Measurements from ENCODE around the gene ZNF689. TPM values are rescaled to one million over a fixed set of nuclear protein-coding genes. Genes with fewer than 3 reads are reported as not detected.

ZNF689 gene
- total and polyA plus RNA-seq, 5 donors, result 3.3 to 7.1 (median 5.9) TPM

DNA sequence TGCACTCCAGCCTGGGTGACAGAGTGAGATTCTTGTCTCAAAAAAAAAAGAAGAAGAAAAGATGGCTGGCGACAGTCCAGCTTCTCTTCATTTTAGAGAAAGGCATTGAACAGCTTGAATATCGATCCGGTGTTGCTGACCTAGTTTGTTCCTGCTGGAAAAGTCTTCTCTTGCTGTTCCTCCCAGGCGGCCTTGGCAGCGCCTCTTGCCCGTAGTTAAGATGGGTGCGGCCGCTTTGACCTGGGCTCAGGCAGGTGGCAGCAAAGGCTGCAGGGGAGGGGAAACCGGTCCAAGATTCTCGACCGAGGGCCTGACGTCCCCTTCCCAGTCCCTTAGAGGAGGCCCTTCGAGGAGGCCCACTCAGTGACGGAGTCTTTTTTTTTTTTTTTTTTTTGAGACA, 48.2 kb downstream of the ZNF689 start:
- ATAC-seq, result no peak
- WGBS, result 94% methylated on average over 14 of the region's 14 CpGs

DNA sequence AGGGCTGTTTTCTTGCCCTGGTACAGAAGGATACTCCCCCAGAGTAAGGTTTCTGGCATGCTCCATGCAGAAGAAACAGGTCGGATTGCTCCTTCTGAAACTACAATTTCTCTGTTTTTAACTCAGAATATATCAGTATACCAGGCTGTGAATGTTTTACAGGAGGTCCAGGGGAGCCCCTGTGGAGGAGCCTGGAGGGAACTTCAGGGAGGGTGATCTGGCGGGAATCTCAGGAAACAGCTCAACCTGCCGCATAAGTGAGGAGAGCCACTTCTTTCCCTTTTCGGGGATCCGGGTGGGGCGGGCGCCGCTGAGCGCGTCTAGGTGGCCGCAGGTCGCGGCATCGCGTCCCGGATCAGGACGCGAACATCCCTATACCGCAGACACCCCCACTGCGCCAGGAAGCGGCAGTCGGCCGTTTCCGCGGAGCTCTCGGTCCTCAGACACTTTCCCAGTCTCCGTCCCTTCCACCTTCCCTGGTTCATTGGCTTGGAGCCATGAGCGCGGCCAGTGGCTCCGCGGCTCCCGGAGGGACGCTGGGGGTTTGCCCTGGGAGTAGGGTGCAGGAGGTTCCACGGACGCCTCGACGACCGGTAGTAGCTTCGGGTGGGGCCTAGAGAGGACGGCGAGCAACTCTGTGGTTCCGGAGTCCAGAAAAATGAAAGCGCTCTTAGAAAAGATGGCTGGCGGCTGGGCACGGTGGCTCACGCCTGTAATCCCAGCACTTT, 48.9 kb downstream of the ZNF689 start:
- ATAC-seq (peak in 1 of 2 donors; percentile 4), DNase-seq (peak; percentile 48 to 78 (median 76))
- Histone ChIP-seq H3K9me3 (ENCODE audit: control insufficient read depth, low read length) (no peaks in the 10 kb centered on the region), H3K4me3 (ENCODE audit: low read length) (peak overlapping the region; percentile 39), H3K4me1 (ENCODE audit: control insufficient read depth, insufficient read depth, low read length) (peaks cover 5% of the 10 kb centered on the region), H3K27ac (ENCODE audit: low read length) (peak overlapping the region; percentile 58), H3K27me3 (ENCODE audit: control insufficient read depth, insufficient read depth) (no peaks in the 10 kb centered on the region)
- intact Hi-C loops (cut with DNase I), result no loop called here
- WGBS, result 13% methylated on average over 46 of the region's 46 CpGs

More for the DNA sequence above, 48.2 kb downstream of the ZNF689 start:
- Histone ChIP-seq H3K27me3 (ENCODE audit: control insufficient read depth, insufficient read depth) (no peaks in the 10 kb centered on the region), H3K27ac (ENCODE audit: low read length) (no peak overlapping the region), H3K4me3 (ENCODE audit: low read length) (no peak overlapping the region), H3K4me1 (ENCODE audit: control insufficient read depth, insufficient read depth, low read length) (peaks cover 5% of the 10 kb centered on the region), H3K9me3 (ENCODE audit: control insufficient read depth, low read length) (no peaks in the 10 kb centered on the region)
- DNase-seq, result no peak
- intact Hi-C loops (cut with DNase I), result no loop called here

DNA sequence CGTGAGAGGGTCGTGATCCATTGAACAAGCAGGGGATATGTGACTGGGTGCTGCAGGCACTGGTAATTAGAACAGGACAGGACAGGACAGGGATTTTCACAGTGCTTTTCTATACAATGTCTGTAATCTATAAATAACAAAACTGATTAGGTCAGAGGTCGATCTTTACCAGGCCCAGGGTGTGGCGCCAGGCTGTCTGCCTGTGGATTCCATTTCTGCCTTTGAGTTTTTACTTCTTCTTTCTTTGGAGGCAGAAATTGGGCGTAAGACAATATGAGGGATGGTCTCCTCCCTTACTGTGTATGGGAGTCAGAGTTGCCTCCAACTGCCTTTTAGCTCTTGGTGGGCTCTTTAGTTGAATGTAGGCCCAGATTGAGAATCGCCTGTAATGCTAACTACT, 50.5 kb downstream of the ZNF689 start:
- H3K27me3 ChIP-seq (ENCODE audit: control insufficient read depth, insufficient read depth), result no peaks in the 10 kb centered on the region
- WGBS, result 90% methylated on average over 6 of the region's 6 CpGs
- peaks cover 5% of the 10 kb centered on the region for H3K4me1 ChIP-seq (ENCODE audit: control insufficient read depth, insufficient read depth, low read length)
- DNase-seq (peak in 2 of 3 donors; percentile 50 to 64), ATAC-seq (no peak)
- H3K9me3 ChIP-seq (ENCODE audit: control insufficient read depth, low read length), result no peaks in the 10 kb centered on the region
- H3K27ac ChIP-seq (ENCODE audit: low read length), result no peak overlapping the region
- no peak overlapping the region for H3K4me3 ChIP-seq (ENCODE audit: low read length)
- intact Hi-C loops (cut with DNase I), result no loop called here

GRCh38 chr16:30558789-30559377, 51.3 kb downstream of the ZNF689 start:
- no peaks in the 10 kb centered on the region for H3K9me3 ChIP-seq (ENCODE audit: control insufficient read depth, low read length)
- peak overlapping the region; percentile 68 for H3K4me3 ChIP-seq (ENCODE audit: low read length)
- DNase-seq (no peak), ATAC-seq (no peak)
- intact Hi-C loops (cut with DNase I), result loop anchor here in 1 of 4 donors (1.0 kb wide), 1 partner anchor 24 kb away; no protein-coding TSS in a partner anchor
- peak overlapping the region; percentile 91 for H3K27ac ChIP-seq (ENCODE audit: low read length)
- no peaks in the 10 kb centered on the region for H3K27me3 ChIP-seq (ENCODE audit: control insufficient read depth, insufficient read depth)
- H3K4me1 ChIP-seq (ENCODE audit: control insufficient read depth, insufficient read depth, low read length), result peaks cover 5% of the 10 kb centered on the region
- 82% methylated on average over 21 of the region's 21 CpGs for WGBS

- peak; percentile 98 to 99 (median 99) for DNase-seq
- H3K4me3 ChIP-seq (ENCODE audit: low read length), result peak within 1 kb of the TSS; percentile 68
- intact Hi-C loops (cut with DNase I), result loop anchor here in 1 of 4 donors (1.0 kb wide), 1 partner anchor 23 kb away; no protein-coding TSS in a partner anchor
- WGBS, result under 1% methylated on average over 74 of the region's 74 CpGs
- peaks cover 7% of the 10 kb centered on the region for H3K4me1 ChIP-seq (ENCODE audit: control insufficient read depth, insufficient read depth, low read length)
- H3K9me3 ChIP-seq (ENCODE audit: control insufficient read depth, low read length), result no peaks in the 10 kb centered on the region
- peak; percentile 97 for ATAC-seq
- no peaks in the 10 kb centered on the region for H3K27me3 ChIP-seq (ENCODE audit: control insufficient read depth, insufficient read depth)
- H3K27ac ChIP-seq (ENCODE audit: low read length), result peak within 1 kb of the TSS; percentile 94
Measured at GRCh38 chr16:30557957-30558788, 52.0 kb downstream of the ZNF689 start, which contains the start of gene ZNF764. Gene ZNF764 (minus strand): TSS chr16:30558374. CDS start chr16:30558182, 192 bp downstream.

GRCh38 chr16:30557707-30557956, 52.6 kb downstream of the ZNF689 start:
- WGBS, result under 1% methylated on average over 17 of the region's 17 CpGs
- intact Hi-C loops (cut with DNase I), result no loop called here
- Histone ChIP-seq H3K4me3 (ENCODE audit: low read length) (peak overlapping the region; percentile 68), H3K27ac (ENCODE audit: low read length) (peak overlapping the region; percentile 94), H3K9me3 (ENCODE audit: control insufficient read depth, low read length) (no peaks in the 10 kb centered on the region), H3K27me3 (ENCODE audit: control insufficient read depth, insufficient read depth) (no peaks in the 10 kb centered on the region), H3K4me1 (ENCODE audit: control insufficient read depth, insufficient read depth, low read length) (peaks cover 7% of the 10 kb centered on the region)
- ATAC-seq, result peak in 1 of 2 donors; percentile 4
- peak in 1 of 3 donors; percentile 32 for DNase-seq

DNA sequence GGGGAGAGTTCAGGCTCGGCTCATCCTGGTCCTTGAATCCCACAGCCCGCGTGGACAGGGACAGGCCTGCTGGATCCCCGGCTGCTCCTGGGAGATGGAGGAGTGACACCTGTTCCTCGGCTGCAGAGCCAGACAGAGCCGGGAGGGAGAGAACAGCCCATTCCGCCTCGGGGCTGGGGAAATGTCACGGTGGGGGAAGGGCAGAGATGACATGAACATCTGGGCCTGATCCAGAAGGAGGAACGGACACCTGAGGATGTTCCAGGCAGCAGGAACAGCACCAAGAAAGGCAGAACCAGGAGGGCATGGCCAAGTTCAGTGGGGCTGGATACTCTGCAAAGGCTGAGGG, 54.1 kb downstream of the ZNF689 start:
- DNase-seq (peak in 1 of 3 donors; percentile 53), ATAC-seq (no peak)
- no peak overlapping the region for H3K4me3 ChIP-seq (ENCODE audit: low read length)
- H3K4me1 ChIP-seq (ENCODE audit: control insufficient read depth, insufficient read depth, low read length), result peaks cover 7% of the 10 kb centered on the region
- intact Hi-C loops (cut with DNase I), result no loop called here
- H3K27ac ChIP-seq (ENCODE audit: low read length), result no peak overlapping the region
- H3K9me3 ChIP-seq (ENCODE audit: control insufficient read depth, low read length), result no peaks in the 10 kb centered on the region
- WGBS, result 52% methylated on average over 10 of the region's 10 CpGs
- no peaks in the 10 kb centered on the region for H3K27me3 ChIP-seq (ENCODE audit: control insufficient read depth, insufficient read depth)

DNA sequence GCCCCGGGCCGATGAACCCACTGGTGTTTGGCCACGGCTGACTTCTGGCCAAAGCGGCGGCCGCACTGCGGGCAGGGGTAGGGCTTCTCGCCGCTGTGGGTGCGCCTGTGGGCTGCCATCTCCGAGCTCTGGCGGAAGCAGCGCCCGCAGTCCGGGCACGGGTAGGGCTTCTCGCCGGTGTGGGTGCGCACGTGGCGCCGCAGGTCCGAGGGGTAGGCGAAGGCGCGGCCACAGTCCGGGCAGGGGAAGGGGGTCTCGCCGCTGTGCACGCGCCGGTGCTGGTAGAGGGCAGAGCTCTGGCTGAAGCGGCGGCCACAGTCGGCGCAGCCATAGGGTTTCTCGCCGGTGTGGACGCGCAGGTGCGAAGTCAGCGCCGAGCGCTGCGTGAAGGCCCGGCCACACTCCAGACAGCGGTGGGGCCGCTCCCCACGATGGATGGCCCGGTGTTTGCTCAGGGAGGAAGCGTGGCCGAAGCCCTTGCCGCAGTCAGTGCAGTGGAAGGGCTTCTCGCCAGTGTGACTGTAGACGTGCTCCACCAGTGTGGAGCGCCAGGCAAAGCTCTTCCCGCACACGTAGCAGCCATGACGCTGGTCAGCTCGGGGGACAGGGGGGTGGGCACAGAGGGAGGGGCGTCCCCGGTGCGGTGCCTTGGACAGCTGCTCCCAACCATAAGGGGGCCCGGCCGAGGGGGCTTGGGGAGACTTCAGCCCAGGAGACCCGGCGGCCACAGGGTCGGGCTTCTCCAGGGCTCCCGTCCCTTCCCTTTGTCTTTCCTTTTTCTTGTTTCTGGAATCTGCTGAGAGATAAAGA, 54.7 kb downstream of the ZNF689 start:
- intact Hi-C loops (cut with DNase I), result no loop called here

DNA sequence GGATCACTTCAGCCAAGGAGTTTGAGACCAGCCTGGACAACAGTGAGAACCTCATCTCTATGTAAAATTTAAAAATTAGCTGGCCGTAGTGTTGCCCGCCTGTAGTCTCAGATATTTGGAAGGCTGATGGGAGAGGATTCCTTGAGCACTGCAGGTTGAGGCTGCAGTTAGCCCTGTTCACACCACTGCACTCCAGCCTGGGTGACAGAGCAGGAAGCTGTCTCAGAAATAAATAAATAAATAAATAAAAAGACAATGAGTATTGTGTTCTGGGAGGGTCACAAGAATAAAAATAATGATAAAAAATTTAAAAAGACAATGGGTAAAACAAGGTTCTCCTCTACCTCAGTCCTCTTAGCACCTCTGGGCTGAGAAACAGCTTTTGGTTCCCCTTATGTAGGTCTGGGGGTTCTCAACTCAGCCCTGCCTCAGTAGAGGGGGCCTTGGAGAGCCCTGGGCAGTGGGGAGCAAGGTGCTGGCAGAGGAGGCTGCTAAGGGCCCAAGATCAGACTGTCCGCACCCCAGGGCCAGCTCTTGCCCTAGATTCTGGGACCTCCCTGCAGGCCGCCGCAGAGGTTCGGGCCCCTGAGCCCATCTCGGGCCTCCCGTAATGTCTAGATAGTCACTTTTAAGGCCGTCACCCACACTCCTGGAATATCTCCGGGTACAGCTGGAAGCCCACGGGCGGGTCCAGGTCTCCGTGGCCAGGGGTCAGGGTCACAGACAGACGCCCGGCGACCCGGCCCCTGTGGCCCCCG, 55.5 kb downstream of the ZNF689 start:
- intact Hi-C loops (cut with DNase I), result no loop called here
- H3K4me1 ChIP-seq (ENCODE audit: control insufficient read depth, insufficient read depth, low read length), result peaks cover 7% of the 10 kb centered on the region
- no peak for ATAC-seq

More for the DNA sequence above, 54.7 kb downstream of the ZNF689 start:
- H3K9me3 ChIP-seq (ENCODE audit: control insufficient read depth, low read length), result no peaks in the 10 kb centered on the region
- peak in 1 of 3 donors; percentile 66 for DNase-seq
- H3K4me3 ChIP-seq (ENCODE audit: low read length), result no peak overlapping the region
- no peaks in the 10 kb centered on the region for H3K27me3 ChIP-seq (ENCODE audit: control insufficient read depth, insufficient read depth)
- ATAC-seq, result no peak
- 93% methylated on average over 69 of the region's 69 CpGs for WGBS
- peaks cover 7% of the 10 kb centered on the region for H3K4me1 ChIP-seq (ENCODE audit: control insufficient read depth, insufficient read depth, low read length)
- H3K27ac ChIP-seq (ENCODE audit: low read length), result no peak overlapping the region

GRCh38 chr16:30553393-30553899, 56.7 kb downstream of the ZNF689 start:
- peak overlapping the region; percentile 23 for H3K27ac ChIP-seq (ENCODE audit: low read length)
- H3K4me3 ChIP-seq (ENCODE audit: low read length), result no peak overlapping the region
- peaks cover 7% of the 10 kb centered on the region for H3K4me1 ChIP-seq (ENCODE audit: control insufficient read depth, insufficient read depth, low read length)
- DNase-seq (peak in 1 of 3 donors; percentile 23), ATAC-seq (no peak)
- intact Hi-C loops (cut with DNase I), result no loop called here
- H3K27me3 ChIP-seq (ENCODE audit: control insufficient read depth, insufficient read depth), result no peaks in the 10 kb centered on the region
- WGBS, result 83% methylated on average over 2 of the region's 2 CpGs
- no peaks in the 10 kb centered on the region for H3K9me3 ChIP-seq (ENCODE audit: control insufficient read depth, low read length)

More for the DNA sequence above, 55.5 kb downstream of the ZNF689 start:
- H3K9me3 ChIP-seq (ENCODE audit: control insufficient read depth, low read length), result no peaks in the 10 kb centered on the region
- 94% methylated on average over 18 of the region's 18 CpGs for WGBS
- no peaks in the 10 kb centered on the region for H3K27me3 ChIP-seq (ENCODE audit: control insufficient read depth, insufficient read depth)
- no peak for DNase-seq
- no peak overlapping the region for H3K4me3 ChIP-seq (ENCODE audit: low read length)
- no peak overlapping the region for H3K27ac ChIP-seq (ENCODE audit: low read length)

Measured in right cardiac atrium (tissue), 5 donors.